Embryonic facial prominence (tissue), 1 donor: ENCODE data around the gene ETFA.

Source experiments
- DNase-seq: peaks from one replicate; pipeline ENCODE4 v3.0.0-alpha.2; 2016; ENCODE audit errors: extremely low spot score

ETFA gene

GRCh38 chr15:76195506-76196268 lies 115.6 kb downstream of the ETFA start:
- no peak for DNase-seq

GRCh38 chr15:76193934-76194333 lies 117.3 kb downstream of the ETFA start:
- no peak for DNase-seq

GRCh38 chr15:76192715-76193114 lies 118.6 kb downstream of the ETFA start:
- no peak for DNase-seq

GRCh38 chr15:76191539-76192244 lies 119.6 kb downstream of the ETFA start:
- no peak for DNase-seq

GRCh38 chr15:76190751-76191538 lies 120.3 kb downstream of the ETFA start:
- DNase-seq = no peak

GRCh38 chr15:76190070-76190564 lies 121.2 kb downstream of the ETFA start:
- DNase-seq = no peak

GRCh38 chr15:76189106-76189505 lies 122.2 kb downstream of the ETFA start:
- no peak for DNase-seq

- no peak for DNase-seq
Measured at GRCh38 chr15:76187163-76187562, 124.1 kb downstream of the ETFA start.

- DNase-seq = no peak
Measured at GRCh38 chr15:76185716-76186115, 125.6 kb downstream of the ETFA start.

GRCh38 chr15:76184650-76185035 lies 126.6 kb downstream of the ETFA start:
- DNase-seq = no peak

- no peak for DNase-seq
Measured at GRCh38 chr15:76183930-76184649, 127.2 kb downstream of the ETFA start.

- no peak for DNase-seq
Measured at GRCh38 chr15:76181705-76182107, 129.6 kb downstream of the ETFA start.

- no peak for DNase-seq
Measured at GRCh38 chr15:76180321-76180720, 130.9 kb downstream of the ETFA start.

- no peak for DNase-seq
Measured at GRCh38 chr15:76179023-76179422, 132.2 kb downstream of the ETFA start.

- DNase-seq = no peak
Measured at GRCh38 chr15:76178296-76179000, 132.8 kb downstream of the ETFA start.

GRCh38 chr15:76177491-76178040 lies 133.7 kb downstream of the ETFA start:
- no peak for DNase-seq

- DNase-seq = no peak
Measured at GRCh38 chr15:76176487-76177085, 134.7 kb downstream of the ETFA start.

GRCh38 chr15:76176059-76176458 lies 135.2 kb downstream of the ETFA start:
- no peak for DNase-seq

GRCh38 chr15:76175442-76175841 lies 135.8 kb downstream of the ETFA start:
- DNase-seq = no peak

- DNase-seq = no peak
Measured at GRCh38 chr15:76174654-76175053, 136.6 kb downstream of the ETFA start.
